GM23338 (cell line): ENCODE measurements around the gene FRAS1. TPM values are rescaled to one million over a fixed set of nuclear protein-coding genes. Genes with fewer than 3 reads are reported as not detected.

Source experiments
- ATAC-seq: fragments of 200-7000 bp; cut with Tn5 transposase; 3 replicates; pipeline ENCODE4 v1.9.1; 2020
- DNase-seq: peaks from one replicate; pipeline ENCODE4 v3.0.0-alpha.2; 2015; ENCODE audit warnings: low spot score
- H2AFZ ChIP-seq: fragments of 200-600 bp; sonication (generic); 2 replicates; pipeline ENCODE4 v1.8.0; 2016; ENCODE audit warnings: antibody characterized with exemption, mild to moderate bottlenecking, moderate library complexity
- H3F3A ChIP-seq: fragments of 200-600 bp; sonication (generic); replicated peaks from 2 replicates; pipeline ENCODE4 v1.8.0; 2017; ENCODE audit warnings: antibody characterized with exemption, mixed run types, low read depth
- H3K27ac ChIP-seq: fragments of 200-600 bp; sonication (generic); 2 replicates; pipeline ENCODE4 v1.6.1; 2016; ENCODE audit warnings: low read depth
- H3K27me3 ChIP-seq: fragments of 200-600 bp; sonication (generic); 2 replicates; pipeline ENCODE4 v1.8.0; 2016; ENCODE audit warnings: mild to moderate bottlenecking, mixed run types, moderate library complexity; ENCODE audit not compliant: insufficient read depth
- H3K36me3 ChIP-seq: fragments of 200-600 bp; sonication (generic); 2 replicates; pipeline ENCODE4 v1.8.0; 2016; ENCODE audit warnings: mild to moderate bottlenecking; ENCODE audit not compliant: insufficient read depth
- H3K4me1 ChIP-seq: fragments of 200-600 bp; sonication (generic); 2 replicates; pipeline ENCODE4 v1.8.0; 2016; ENCODE audit warnings: mild to moderate bottlenecking, moderate library complexity; ENCODE audit not compliant: insufficient read depth
- H3K4me2 ChIP-seq: fragments of 200-600 bp; sonication (generic); 2 replicates; pipeline ENCODE4 v1.7.1; 2017; ENCODE audit warnings: mixed run types
- H3K4me3 ChIP-seq: fragments of 200-600 bp; sonication (generic); 2 replicates; pipeline ENCODE4 v1.6.1; 2016; ENCODE audit warnings: mixed run types
- H3K79me2 ChIP-seq: fragments of 200-600 bp; sonication (generic); replicated peaks from 2 replicates; pipeline ENCODE4 v1.8.0; 2017; ENCODE audit warnings: mild to moderate bottlenecking; ENCODE audit not compliant: insufficient read depth
- H3K9me2 ChIP-seq: fragments of 200-600 bp; sonication (generic); 2 replicates; pipeline ENCODE4 v1.8.0; 2017; ENCODE audit not compliant: insufficient read depth
- H4K20me1 ChIP-seq: fragments of 200-600 bp; sonication (generic); replicated peaks from 2 replicates; pipeline ENCODE4 v1.8.0; 2017; ENCODE audit warnings: mild to moderate bottlenecking; ENCODE audit not compliant: insufficient read depth
- H3K27ac Mint-ChIP-seq: 2 replicates; pipeline ENCODE4 v1.8.0; 2020; ENCODE audit warnings: inconsistent platforms, mild to moderate bottlenecking, moderate library complexity, mixed read lengths
- H3K27me3 Mint-ChIP-seq: 3 replicates; pipeline ENCODE4 v1.8.0; 2022; ENCODE audit warnings: low read depth, mild to moderate bottlenecking, moderate library complexity, mixed read lengths, inconsistent platforms; ENCODE audit not compliant: insufficient read depth, poor library complexity
- H3K36me3 Mint-ChIP-seq: 3 replicates; pipeline ENCODE4 v1.8.0; 2021; ENCODE audit warnings: low read depth, mild to moderate bottlenecking, inconsistent platforms, moderate library complexity, mixed read lengths
- H3K4me1 Mint-ChIP-seq: 3 replicates; pipeline ENCODE4 v1.8.0; 2020; ENCODE audit warnings: mild to moderate bottlenecking, inconsistent platforms, mixed read lengths
- H3K4me3 Mint-ChIP-seq: 3 replicates; pipeline ENCODE4 v1.8.0; 2021; ENCODE audit warnings: moderate library complexity, mild to moderate bottlenecking, inconsistent platforms, mixed read lengths
- H3K9me3 Mint-ChIP-seq: 3 replicates; pipeline ENCODE4 v1.8.0; 2020; ENCODE audit warnings: moderate library complexity, mild to moderate bottlenecking, inconsistent platforms, mixed read lengths
- CREB1 ChIP-seq: fragments of 250-450 bp; sonication (Bioruptor Pico); IDR thresholded peaks from 2 replicates; pipeline ENCODE4 v1.5.0; 2020; ENCODE audit warnings: low read depth, mild to moderate bottlenecking, moderate library complexity
- CTCF ChIP-seq, 2 experiments: fragments of 200-600 bp in 1 of 2; sonication (generic) in 1 of 2; conservative IDR thresholded peaks; 2 replicates each; pipeline versions ENCODE4 v1.5.1 to v1.6.1; 2016 to 2017; ENCODE audit warnings: antibody characterized with exemption in 2 of 2, low read depth in 2 of 2, mild to moderate bottlenecking in 2 of 2, moderate library complexity in 1 of 2
- ETS1 ChIP-seq: IDR thresholded peaks from 2 replicates; pipeline ENCODE4 v1.6.1; 2016; ENCODE audit warnings: antibody characterized with exemption
- EZH2 ChIP-seq: fragments of 200-600 bp; sonication (generic); IDR thresholded peaks from one replicate; pipeline ENCODE4 v1.8.0; 2017; ENCODE audit warnings: antibody characterized with exemption, mild to moderate bottlenecking, low read depth; ENCODE audit not compliant: unreplicated experiment
- EZH2phosphoT487 ChIP-seq: fragments of 200-600 bp; sonication (generic); IDR thresholded peaks from one replicate; pipeline ENCODE4 v1.8.1; 2018; ENCODE audit warnings: antibody characterized with exemption; ENCODE audit not compliant: unreplicated experiment
- JUNB ChIP-seq: IDR thresholded peaks from one replicate; pipeline ENCODE4 v1.6.1; 2016; ENCODE audit warnings: antibody characterized with exemption; ENCODE audit not compliant: unreplicated experiment
- NANOG ChIP-seq: IDR thresholded peaks from 2 replicates; pipeline ENCODE4 v1.6.1; 2016; ENCODE audit warnings: antibody characterized with exemption, borderline replicate concordance
- POLR2AphosphoS5 ChIP-seq: IDR thresholded peaks from 2 replicates; pipeline ENCODE4 v1.6.1; 2016; ENCODE audit warnings: antibody characterized with exemption, low read depth
- STAT1 ChIP-seq: IDR thresholded peaks from one replicate; pipeline ENCODE4 v1.6.1; 2016; ENCODE audit warnings: antibody characterized with exemption; ENCODE audit not compliant: unreplicated experiment
- ZNF114 ChIP-seq: fragments of 250-450 bp; sonication (Bioruptor Pico); IDR thresholded peaks from 2 replicates; pipeline ENCODE4 v1.5.0; 2020; ENCODE audit warnings: mild to moderate bottlenecking, moderate library complexity
- ZNF331 ChIP-seq: fragments of 250-450 bp; sonication (Bioruptor Pico); IDR thresholded peaks from 2 replicates; pipeline ENCODE4 v1.5.0; 2020; ENCODE audit warnings: low read depth, mild to moderate bottlenecking, moderate library complexity
- ZNF462 ChIP-seq: fragments of 250-450 bp; sonication (Bioruptor Pico); IDR thresholded peaks from 2 replicates; pipeline ENCODE4 v1.5.0; 2020; ENCODE audit warnings: mild to moderate bottlenecking, moderate library complexity
- polyA plus RNA-seq: library from polyadenylated mRNA; unstranded; fragments of >200 nt; fragmentation: Nextera tagmentation; extraction: Ambion mirVana; gene quantifications from 2 replicates; pipeline ENCODE4 v1.2.1, GENCODE V29; 2016
- total RNA-seq: library from RNA; depleted of rRNA; stranded (reverse); fragments of >200 nt; shearing (Covaris generic); gene quantifications from 2 replicates; pipeline ENCODE4 v1.2.3, GENCODE V29; 2014
- TF ChIP-seq, protein P1 (sequence below): IDR thresholded peaks from one replicate; pipeline ENCODE4 v1.6.1; 2018; ENCODE audit warnings: antibody characterized with exemption; ENCODE audit not compliant: unreplicated experiment

Gene FRAS1
- total and polyA plus RNA-seq, 2 experiments from 2014 or later = 12.4 to 108 TPM

- H3K79me2 ChIP-seq = no peaks in the 10 kb centered on the region
- H3K9me3 Mint-ChIP-seq = no peaks in the 10 kb centered on the region
- H3K4me1 ChIP-seq = no peaks in the 10 kb centered on the region
- peaks cover 1% of the 10 kb centered on the region for H3K27me3 Mint-ChIP-seq
- H3K9me2 ChIP-seq = no peaks in the 10 kb centered on the region
- no peaks in the 10 kb centered on the region for H3K36me3 ChIP-seq
- H3K4me2 ChIP-seq = no peak overlapping the region
- no peak overlapping the region for H3K27ac ChIP-seq
- H3F3A ChIP-seq = no peaks in the 10 kb centered on the region
- H3K4me1 Mint-ChIP-seq = no peaks in the 10 kb centered on the region
- TF ChIP-seq ZNF462 (CRISPR knock-in tag) = no peak
- TF ChIP-seq JUNB = no peak
- TF ChIP-seq POLR2AphosphoS5 = no peak
- TF ChIP-seq EZH2 = no peak
- TF ChIP-seq, protein P1, sequence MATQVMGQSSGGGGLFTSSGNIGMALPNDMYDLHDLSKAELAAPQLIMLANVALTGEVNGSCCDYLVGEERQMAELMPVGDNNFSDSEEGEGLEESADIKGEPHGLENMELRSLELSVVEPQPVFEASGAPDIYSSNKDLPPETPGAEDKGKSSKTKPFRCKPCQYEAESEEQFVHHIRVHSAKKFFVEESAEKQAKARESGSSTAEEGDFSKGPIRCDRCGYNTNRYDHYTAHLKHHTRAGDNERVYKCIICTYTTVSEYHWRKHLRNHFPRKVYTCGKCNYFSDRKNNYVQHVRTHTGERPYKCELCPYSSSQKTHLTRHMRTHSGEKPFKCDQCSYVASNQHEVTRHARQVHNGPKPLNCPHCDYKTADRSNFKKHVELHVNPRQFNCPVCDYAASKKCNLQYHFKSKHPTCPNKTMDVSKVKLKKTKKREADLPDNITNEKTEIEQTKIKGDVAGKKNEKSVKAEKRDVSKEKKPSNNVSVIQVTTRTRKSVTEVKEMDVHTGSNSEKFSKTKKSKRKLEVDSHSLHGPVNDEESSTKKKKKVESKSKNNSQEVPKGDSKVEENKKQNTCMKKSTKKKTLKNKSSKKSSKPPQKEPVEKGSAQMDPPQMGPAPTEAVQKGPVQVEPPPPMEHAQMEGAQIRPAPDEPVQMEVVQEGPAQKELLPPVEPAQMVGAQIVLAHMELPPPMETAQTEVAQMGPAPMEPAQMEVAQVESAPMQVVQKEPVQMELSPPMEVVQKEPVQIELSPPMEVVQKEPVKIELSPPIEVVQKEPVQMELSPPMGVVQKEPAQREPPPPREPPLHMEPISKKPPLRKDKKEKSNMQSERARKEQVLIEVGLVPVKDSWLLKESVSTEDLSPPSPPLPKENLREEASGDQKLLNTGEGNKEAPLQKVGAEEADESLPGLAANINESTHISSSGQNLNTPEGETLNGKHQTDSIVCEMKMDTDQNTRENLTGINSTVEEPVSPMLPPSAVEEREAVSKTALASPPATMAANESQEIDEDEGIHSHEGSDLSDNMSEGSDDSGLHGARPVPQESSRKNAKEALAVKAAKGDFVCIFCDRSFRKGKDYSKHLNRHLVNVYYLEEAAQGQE = no peak
- TF ChIP-seq ZNF331 (CRISPR knock-in tag) = no peak
- TF ChIP-seq ZNF114 (CRISPR knock-in tag) = no peak
- TF ChIP-seq EZH2phosphoT487 = no peak
- no peak for TF ChIP-seq STAT1
- no peak for TF ChIP-seq ETS1
- TF ChIP-seq CREB1 (CRISPR knock-in tag) = no peak
- TF ChIP-seq NANOG = no peak
- no peak for TF ChIP-seq CTCF (conservative IDR thresholded peaks at IDR 0.05; ENCODE audit: low read depth in 2 of 2)
- H3K4me3 Mint-ChIP-seq = no peak overlapping the region
- no peak for ATAC-seq
- no peaks in the 10 kb centered on the region for H3K36me3 Mint-ChIP-seq
- H4K20me1 ChIP-seq = no peaks in the 10 kb centered on the region
- H3K4me3 ChIP-seq = no peak overlapping the region
- no peaks in the 10 kb centered on the region for H3K27me3 ChIP-seq
- H3K27ac Mint-ChIP-seq = no peak overlapping the region
- DNase-seq = no peak
- H2AFZ ChIP-seq = no peak overlapping the region
These were observed 33.0 kb upstream of the FRAS1 start for GRCh38 chr4:78024085-78024484.
